WERI-Rb-1 (cell line): ENCODE results near the gene NIN.

ENCODE experiments used
- DNase-seq: peaks from one replicate; pipeline ENCODE4 v3.0.0-alpha.2; 2020
- H3K27ac ChIP-seq: fragments of 250-450 bp; sonication (Bioruptor Pico); 2 replicates; pipeline ENCODE4 v1.5.1; 2020; ENCODE audit warnings: mild to moderate bottlenecking, moderate library complexity
- H3K27me3 ChIP-seq: fragments of 250-450 bp; sonication (Bioruptor Pico); 2 replicates; pipeline ENCODE4 v1.5.1; 2021; ENCODE audit warnings: mild to moderate bottlenecking, low read depth, moderate library complexity; ENCODE audit not compliant: insufficient read depth, severe bottlenecking
- H3K36me3 ChIP-seq: fragments of 250-450 bp; sonication (Bioruptor Pico); 2 replicates; pipeline ENCODE4 v1.5.1; 2020; ENCODE audit warnings: mild to moderate bottlenecking, moderate library complexity
- H3K4me3 ChIP-seq: 2 replicates; pipeline ENCODE4 v1.5.1; 2011; ENCODE audit warnings: low read depth, mild to moderate bottlenecking, control low read depth, low read length
- H3K9me3 ChIP-seq: fragments of 250-450 bp; sonication (Bioruptor Pico); 2 replicates; pipeline ENCODE4 v1.5.1; 2021; ENCODE audit warnings: mild to moderate bottlenecking, moderate library complexity; ENCODE audit not compliant: severe bottlenecking
- TF ChIP-seq, protein P1 (sequence below): IDR thresholded peaks from 2 replicates; pipeline ENCODE4 v1.5.1; 2011; ENCODE audit warnings: low read depth, mild to moderate bottlenecking, control low read depth, inconsistent platforms, low read length

Gene NIN

DNA sequence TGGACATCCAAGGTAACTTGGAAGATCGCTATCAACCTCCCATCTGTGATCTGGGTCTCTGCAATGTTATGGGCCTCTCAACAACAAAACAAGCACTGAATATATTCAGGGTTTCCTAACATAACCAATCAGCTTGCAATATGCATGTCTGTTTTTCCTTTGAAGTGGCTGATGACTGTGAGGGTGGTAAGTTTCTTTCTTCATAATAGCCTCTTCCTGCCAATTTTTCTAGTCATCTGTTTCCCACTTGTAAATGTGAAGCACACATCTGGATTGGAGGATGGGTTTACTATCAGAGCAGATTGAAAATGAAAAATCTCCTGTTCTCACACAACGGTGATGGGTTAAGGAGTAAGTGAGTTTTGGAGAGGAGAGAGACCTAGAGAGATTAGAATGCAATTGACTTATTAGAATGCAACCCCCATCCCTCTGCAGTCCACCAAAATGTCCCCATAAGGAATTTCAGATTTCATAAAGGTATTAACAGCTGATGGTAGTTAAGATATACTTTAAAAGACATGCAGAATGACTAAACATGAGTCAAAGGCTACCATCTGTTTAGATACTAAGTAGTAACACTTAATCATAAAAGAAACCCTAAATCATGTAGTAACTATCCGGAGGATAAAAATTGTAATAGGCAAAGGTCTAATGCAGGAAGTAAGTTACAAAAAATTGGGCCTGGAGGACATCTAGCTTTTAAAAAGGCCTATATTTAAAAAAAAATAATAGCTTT lies 104.4 kb downstream of the NIN start:
- Histone ChIP-seq H3K4me3 (no peak overlapping the region), H3K27ac (no peak overlapping the region), H3K36me3 (peaks cover 85% of the 10 kb centered on the region), H3K9me3 (no peaks in the 10 kb centered on the region), H3K27me3 (no peaks in the 10 kb centered on the region)
- TF ChIP-seq, protein P1, sequence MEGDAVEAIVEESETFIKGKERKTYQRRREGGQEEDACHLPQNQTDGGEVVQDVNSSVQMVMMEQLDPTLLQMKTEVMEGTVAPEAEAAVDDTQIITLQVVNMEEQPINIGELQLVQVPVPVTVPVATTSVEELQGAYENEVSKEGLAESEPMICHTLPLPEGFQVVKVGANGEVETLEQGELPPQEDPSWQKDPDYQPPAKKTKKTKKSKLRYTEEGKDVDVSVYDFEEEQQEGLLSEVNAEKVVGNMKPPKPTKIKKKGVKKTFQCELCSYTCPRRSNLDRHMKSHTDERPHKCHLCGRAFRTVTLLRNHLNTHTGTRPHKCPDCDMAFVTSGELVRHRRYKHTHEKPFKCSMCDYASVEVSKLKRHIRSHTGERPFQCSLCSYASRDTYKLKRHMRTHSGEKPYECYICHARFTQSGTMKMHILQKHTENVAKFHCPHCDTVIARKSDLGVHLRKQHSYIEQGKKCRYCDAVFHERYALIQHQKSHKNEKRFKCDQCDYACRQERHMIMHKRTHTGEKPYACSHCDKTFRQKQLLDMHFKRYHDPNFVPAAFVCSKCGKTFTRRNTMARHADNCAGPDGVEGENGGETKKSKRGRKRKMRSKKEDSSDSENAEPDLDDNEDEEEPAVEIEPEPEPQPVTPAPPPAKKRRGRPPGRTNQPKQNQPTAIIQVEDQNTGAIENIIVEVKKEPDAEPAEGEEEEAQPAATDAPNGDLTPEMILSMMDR: no peak
- no peak for DNase-seq

- Histone ChIP-seq H3K27ac (no peak overlapping the region), H3K4me3 (no peak overlapping the region), H3K36me3 (peaks cover 79% of the 10 kb centered on the region), H3K27me3 (no peaks in the 10 kb centered on the region), H3K9me3 (no peaks in the 10 kb centered on the region)
- no peak for DNase-seq
- TF ChIP-seq, protein P1: no peak
These were observed 105.2 kb downstream of the NIN start for GRCh38 chr14:50725761-50726160.

DNA sequence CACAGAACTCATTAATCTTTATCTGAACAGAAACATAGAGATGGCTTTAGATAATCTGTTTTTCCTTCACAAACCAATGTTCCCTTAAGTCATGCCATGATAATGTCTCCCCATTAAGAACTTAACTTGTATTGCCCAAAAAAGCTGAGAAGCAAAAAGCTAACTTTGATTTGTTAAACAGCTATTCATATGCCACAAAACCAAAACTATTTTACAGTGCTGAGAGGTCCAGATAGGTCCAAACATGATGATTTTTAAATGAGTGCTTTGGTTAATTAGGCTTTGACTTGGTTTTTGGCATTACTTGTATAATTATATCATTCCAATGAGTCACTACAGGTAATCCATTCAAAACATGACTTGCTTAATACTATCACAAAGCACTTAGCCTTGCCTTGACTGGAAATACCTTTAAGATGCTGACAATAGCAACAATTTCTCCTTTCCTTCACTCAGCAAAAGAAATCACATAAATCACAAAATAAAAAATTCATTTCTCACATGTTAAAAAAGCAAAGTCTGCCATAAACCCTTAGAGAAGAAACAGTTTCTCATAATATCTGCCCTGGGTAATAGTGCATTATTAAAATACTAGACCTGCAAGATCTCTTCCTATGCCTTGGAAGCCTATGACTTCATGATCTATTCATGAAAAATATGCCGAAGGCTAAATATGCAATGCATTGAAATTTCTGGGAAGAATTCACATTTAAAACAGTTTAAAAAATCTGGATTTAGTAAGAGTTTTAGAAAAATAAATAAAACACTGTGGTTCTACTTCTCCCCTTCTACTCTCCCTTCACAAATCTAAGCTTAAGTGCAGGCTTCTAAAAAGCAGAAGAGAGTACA lies 110.8 kb downstream of the NIN start:
- TF ChIP-seq, protein P1: no peak
- Histone ChIP-seq H3K27me3 (no peaks in the 10 kb centered on the region), H3K9me3 (no peaks in the 10 kb centered on the region), H3K36me3 (peaks cover 31% of the 10 kb centered on the region), H3K27ac (peak overlapping the region; percentile 16; the same call in 1 of the 2 replicates), H3K4me3 (no peak overlapping the region)
- DNase-seq: no peak

GRCh38 chr14:50718949-50719348 lies 112.0 kb downstream of the NIN start:
- Histone ChIP-seq H3K27me3 (no peaks in the 10 kb centered on the region), H3K27ac (peak overlapping the region; percentile 9; the same call in 1 of the 2 replicates), H3K9me3 (no peaks in the 10 kb centered on the region), H3K36me3 (peaks cover 19% of the 10 kb centered on the region), H3K4me3 (no peak overlapping the region)
- TF ChIP-seq, protein P1: no peak
- DNase-seq: peak; percentile 16

- Histone ChIP-seq H3K9me3 (no peaks in the 10 kb centered on the region), H3K4me3 (no peak overlapping the region), H3K27ac (no peak overlapping the region; the same call in 1 of the 2 replicates), H3K27me3 (no peaks in the 10 kb centered on the region), H3K36me3 (peaks cover 10% of the 10 kb centered on the region)
- peak; percentile 83 for DNase-seq
- TF ChIP-seq, protein P1: no peak
These were observed 113.2 kb downstream of the NIN start for GRCh38 chr14:50717811-50718210.
